Left lobe of liver (tissue), 2 donors: ENCODE measurements around the gene HARS2. TPM values are rescaled to one million over a fixed set of nuclear protein-coding genes. Genes with fewer than 3 reads are reported as not detected.
"Not testable (repeated sequence)": the region's sequence is repeated elsewhere in the genome, so short reads cannot be mapped to it uniquely, and the experiment has no call there.

ENCODE experiments used
- ATAC-seq: fragments of 200-7000 bp; cut with Tn5 transposase; one replicate; pipeline ENCODE4 v1.9.1; 2020; ENCODE audit warnings: mild to moderate bottlenecking, moderate library complexity
- DNase-seq: peaks from one replicate; pipeline ENCODE4 v3.0.0-alpha.2; 2020; ENCODE audit warnings: low spot score
- total RNA-seq: library from RNA; stranded (reverse); gene quantifications from one replicate; pipeline ENCODE4 v1.2.1, GENCODE V29; 2021
- donor health status: DM: no; HTN: no; CAD: no; lungs with moderate emphysema.
- donor health status: DM: no; HTN: yes; CAD: no.

The HARS2 gene
- 12.4 TPM for total RNA-seq

- ATAC-seq = peak; percentile 97
- peak; percentile 93 for DNase-seq
Observed at GRCh38 chr5:140690941-140691924, at the start of gene HARS2, which contains the start of gene HARS1. TSS of gene HARS2 (plus strand) at chr5:140691455. CDS start at chr5:140691649, 194 bp downstream. TSS of gene HARS1 (minus strand) at chr5:140691370. CDS start at chr5:140691304, 66 bp downstream.

- no peak for DNase-seq
- no peak for ATAC-seq
Observed at GRCh38 chr5:140641716-140642115, 49.5 kb upstream of the HARS2 start.

GRCh38 chr5:140642718-140643117 is 48.5 kb upstream of the HARS2 start:
- DNase-seq (peak; percentile 78), ATAC-seq (peak; percentile 6)

DNA sequence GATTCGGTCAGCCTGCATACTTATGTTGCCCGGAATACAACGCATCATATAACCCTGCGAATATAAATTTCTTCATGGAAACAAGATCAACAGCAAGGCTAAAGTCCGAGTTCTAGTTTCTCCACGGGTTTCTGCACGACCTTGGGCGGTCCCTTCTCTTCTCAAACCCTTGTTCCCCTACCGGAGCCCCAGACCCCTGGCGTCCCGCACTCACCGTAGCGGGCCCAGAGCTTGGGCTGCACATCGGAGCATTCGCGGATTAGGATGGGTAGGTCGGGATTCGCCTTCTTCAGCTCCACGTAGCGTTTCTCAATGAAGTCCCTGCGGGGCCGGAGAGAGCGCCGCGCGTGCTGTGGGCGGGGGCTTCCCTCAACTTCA is 44.2 kb upstream of the HARS2 start:
- ATAC-seq = peak; percentile 14
- DNase-seq = no peak

DNA sequence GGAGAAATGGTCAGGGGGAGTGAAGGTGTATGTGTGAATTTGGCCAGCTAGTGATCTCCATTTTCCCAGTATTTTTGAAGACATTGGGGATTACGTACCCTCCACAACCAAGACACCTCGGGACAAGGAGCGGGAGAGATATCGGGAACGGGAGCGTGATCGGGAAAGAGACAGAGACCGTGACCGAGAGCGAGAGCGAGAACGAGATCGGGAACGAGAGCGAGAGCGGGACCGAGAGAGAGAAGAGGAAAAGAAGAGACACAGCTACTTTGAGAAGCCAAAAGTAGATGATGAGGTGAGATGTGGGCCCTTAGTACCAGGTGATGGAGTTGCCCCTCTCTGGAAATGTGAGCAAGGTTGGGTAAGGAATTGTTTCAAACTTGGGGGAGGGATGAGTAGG is 32.4 kb upstream of the HARS2 start:
- no peak for ATAC-seq
- DNase-seq = no peak

DNA sequence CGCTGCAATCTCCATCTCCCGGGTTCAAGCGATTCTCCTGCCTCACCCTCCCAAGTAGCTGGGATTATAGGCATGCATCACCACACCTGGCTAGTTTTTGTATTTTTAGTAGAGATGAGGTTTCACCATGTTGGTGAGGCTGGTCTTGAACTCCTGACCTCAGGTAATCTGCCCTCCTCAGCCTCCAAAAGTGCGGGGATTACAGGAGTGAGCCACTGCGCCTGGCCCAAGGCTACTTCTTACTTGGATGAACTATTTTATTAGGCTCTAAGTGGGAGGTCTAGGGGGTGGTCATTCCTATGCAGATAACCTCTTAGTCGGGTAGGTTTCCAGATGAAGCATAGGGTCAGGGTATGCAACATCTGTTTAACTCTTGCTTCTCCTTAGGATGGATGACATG is 30.9 kb upstream of the HARS2 start:
- ATAC-seq, DNase-seq: not testable (repeated sequence)

GRCh38 chr5:140664030-140664358 is 27.3 kb upstream of the HARS2 start:
- no peak for DNase-seq
- peak; percentile 35 for ATAC-seq

- peak; percentile 96 for DNase-seq
- ATAC-seq = peak; percentile 98
Observed at GRCh38 chr5:140664359-140665119, 26.7 kb upstream of the HARS2 start, which contains the start of gene WDR55. TSS of gene WDR55 (plus strand) at chr5:140664904. CDS start at chr5:140664913, 9 bp downstream.

DNA sequence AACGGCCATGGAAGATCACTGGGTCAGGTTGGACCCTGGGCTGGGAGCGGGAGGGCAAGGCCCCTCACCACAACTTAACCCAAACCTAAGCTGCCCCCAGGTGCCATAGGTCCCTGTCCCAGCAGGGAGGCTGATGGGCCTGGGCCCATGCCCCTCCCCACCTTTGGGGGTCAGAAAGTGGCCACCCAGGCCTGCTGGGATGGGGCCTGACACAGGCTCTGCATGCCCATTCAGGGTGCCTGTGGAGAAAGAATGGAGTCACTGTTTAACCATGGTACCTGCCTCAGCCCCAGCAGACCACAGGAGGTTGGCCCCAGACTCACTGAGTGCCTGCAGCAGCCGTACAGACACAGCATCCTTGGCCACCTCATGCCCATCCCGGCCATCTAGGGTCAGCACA is 20.2 kb upstream of the HARS2 start:
- not testable (repeated sequence) for DNase-seq
- peak; percentile 9 for ATAC-seq

GRCh38 chr5:140671472-140672125 is 19.7 kb upstream of the HARS2 start:
- DNase-seq (no peak), ATAC-seq (no peak)

DNA sequence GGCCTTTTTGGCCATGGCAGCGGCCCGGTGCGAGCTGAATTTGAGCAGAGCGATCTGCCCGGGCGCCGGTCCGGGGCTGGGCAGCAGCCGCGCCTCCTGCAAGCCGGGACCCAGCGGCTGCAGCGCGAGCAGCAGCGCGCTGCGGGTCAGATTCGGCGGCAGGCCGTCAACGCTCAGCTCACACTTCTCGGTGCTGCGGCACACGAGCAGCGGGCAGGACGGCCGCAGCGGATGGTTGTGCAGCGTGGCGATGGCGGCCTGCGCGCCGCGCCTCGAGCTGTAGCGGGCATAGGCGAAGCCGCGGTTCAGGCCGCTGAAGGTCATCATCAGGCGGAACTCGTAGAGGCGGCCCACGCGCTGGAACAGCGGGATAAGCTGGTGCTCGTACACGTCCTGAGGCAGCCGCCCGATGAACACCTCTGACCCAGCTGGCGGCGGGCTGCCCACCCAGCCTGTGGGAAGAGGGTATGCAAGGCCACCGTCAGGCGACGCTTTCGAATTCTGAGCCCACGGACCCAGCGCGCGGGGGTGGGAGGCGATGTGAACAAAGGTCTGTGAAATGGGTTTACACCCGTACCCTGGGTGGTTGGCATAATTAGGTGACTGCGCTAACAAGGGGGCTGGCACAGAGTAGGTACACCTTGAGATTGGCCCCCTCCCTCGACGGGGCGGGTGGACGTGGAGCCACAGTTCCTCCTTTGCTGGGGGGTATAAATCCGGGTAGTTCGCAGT is 18.6 kb upstream of the HARS2 start:
- ATAC-seq = peak; percentile 34
- DNase-seq = no peak

DNA sequence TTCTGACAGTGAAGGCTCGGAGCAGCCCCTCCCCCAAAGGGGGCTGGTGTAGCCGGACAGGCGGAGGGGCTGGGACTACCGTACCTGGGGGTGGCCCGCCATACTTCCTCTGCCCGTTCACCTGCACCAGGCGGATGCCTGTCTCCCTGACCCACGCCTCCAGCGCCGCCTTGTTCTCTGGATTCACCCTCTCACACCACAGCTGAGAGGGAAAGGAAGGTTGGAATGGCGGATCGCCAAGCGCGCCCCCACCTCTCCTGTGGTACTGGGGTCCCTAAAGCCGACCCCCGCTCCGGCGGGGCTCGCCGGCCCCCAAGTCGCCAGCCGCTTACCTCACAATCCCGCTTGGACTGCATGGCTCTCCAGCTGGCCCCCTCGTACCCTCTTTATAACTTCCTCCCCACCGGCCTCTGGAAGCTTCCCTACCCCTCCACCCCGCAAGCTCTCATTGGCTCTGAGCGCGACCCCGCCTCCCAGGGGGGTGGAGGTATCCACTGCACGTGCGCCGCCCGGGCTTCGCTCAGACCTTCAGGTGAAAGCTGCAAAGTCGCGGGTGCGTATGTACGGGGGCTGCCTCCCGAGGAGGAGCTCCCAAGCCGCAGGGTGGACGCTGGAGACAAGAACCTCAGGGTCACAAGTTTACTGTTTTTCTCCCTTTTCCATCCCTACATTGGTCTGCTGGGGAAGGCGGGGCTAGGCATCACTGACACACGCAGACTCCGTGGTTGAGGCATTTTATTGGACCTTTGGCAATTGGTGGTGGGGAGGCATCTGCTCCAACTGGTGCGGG is 17.9 kb upstream of the HARS2 start, which contains the start of gene DND1:
Gene DND1, minus strand, starts transcription at position 390 of the 790 bp plus-strand sequence. Its CDS starts 34 bp downstream, at position 356.
- no peak for DNase-seq

GRCh38 chr5:140674211-140674610 is 17.0 kb upstream of the HARS2 start:
- ATAC-seq = no peak

More for the DNA sequence above, 17.9 kb upstream of the HARS2 start, which contains the start of gene DND1:
- no peak for ATAC-seq

GRCh38 chr5:140674629-140675028 is 16.6 kb upstream of the HARS2 start:
- ATAC-seq = no peak

More at GRCh38 chr5:140674211-140674610, 17.0 kb upstream of the HARS2 start:
- DNase-seq = no peak

GRCh38 chr5:140677947-140678346 is 13.3 kb upstream of the HARS2 start:
- no peak for ATAC-seq
- DNase-seq = no peak

More at GRCh38 chr5:140674629-140675028, 16.6 kb upstream of the HARS2 start:
- DNase-seq = no peak

- ATAC-seq (no peak), DNase-seq (no peak)
Observed at GRCh38 chr5:140678993-140679392, 12.3 kb upstream of the HARS2 start.

- DNase-seq (no peak), ATAC-seq (peak; percentile 4)
Observed at GRCh38 chr5:140690376-140690932, 801 bp upstream of the HARS2 start.

- no peak for ATAC-seq
- no peak for DNase-seq
Observed at GRCh38 chr5:140694276-140694675, 3.0 kb downstream of the HARS2 start.
